Neural progenitor cell (in vitro differentiated cells): Measurements from ENCODE around the gene CRYGN.

Source experiments
- EZH2 ChIP-seq: fragments of 200-600 bp; sonication (generic); IDR thresholded peaks from 2 replicates; pipeline ENCODE4 v1.6.1; 2017; ENCODE audit warnings: antibody characterized with exemption, mild to moderate bottlenecking, moderate library complexity
- TF ChIP-seq, protein P1 (sequence below): fragments of 200-600 bp; sonication (generic); IDR thresholded peaks from 2 replicates; pipeline ENCODE4 v1.5.1; 2017; ENCODE audit warnings: antibody characterized with exemption, mild to moderate bottlenecking

- TF ChIP-seq, protein P1, sequence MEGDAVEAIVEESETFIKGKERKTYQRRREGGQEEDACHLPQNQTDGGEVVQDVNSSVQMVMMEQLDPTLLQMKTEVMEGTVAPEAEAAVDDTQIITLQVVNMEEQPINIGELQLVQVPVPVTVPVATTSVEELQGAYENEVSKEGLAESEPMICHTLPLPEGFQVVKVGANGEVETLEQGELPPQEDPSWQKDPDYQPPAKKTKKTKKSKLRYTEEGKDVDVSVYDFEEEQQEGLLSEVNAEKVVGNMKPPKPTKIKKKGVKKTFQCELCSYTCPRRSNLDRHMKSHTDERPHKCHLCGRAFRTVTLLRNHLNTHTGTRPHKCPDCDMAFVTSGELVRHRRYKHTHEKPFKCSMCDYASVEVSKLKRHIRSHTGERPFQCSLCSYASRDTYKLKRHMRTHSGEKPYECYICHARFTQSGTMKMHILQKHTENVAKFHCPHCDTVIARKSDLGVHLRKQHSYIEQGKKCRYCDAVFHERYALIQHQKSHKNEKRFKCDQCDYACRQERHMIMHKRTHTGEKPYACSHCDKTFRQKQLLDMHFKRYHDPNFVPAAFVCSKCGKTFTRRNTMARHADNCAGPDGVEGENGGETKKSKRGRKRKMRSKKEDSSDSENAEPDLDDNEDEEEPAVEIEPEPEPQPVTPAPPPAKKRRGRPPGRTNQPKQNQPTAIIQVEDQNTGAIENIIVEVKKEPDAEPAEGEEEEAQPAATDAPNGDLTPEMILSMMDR, result no peak
- TF ChIP-seq EZH2, result no peak
These were observed 31.5 kb downstream of the CRYGN start for GRCh38 chr7:151408498-151408838.
